Measurements from ENCODE around the gene ALPP. TPM values are rescaled to one million over a fixed set of nuclear protein-coding genes. Genes with fewer than 3 reads are reported as not detected.

The ALPP gene
- total RNA-seq, result not detected in 2 replicates

DNA sequence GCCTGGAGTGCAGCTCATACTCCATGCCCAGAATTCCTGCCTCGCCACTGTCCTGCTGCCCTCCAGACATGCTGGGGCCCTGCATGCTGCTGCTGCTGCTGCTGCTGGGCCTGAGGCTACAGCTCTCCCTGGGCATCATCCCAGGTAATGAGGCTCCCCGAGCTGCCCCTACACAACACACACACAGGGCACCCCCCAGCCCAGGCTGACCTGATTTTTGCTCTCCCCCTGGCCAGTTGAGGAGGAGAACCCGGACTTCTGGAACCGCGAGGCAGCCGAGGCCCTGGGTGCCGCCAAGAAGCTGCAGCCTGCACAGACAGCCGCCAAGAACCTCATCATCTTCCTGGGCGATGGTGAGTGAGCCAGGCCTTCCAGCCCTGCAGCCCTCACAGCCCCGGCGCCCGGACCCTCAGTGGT, at the start of gene ALPP:
ALPP (plus strand) TSS at position 17 of the 417 bp plus-strand sequence; CDS start at position 69, 52 bp downstream.

GRCh38 chr2:232406556-232407310, 28.2 kb downstream of the ALPP start, which contains the start of gene ALPG:
TSS of gene ALPG (plus strand) at chr2:232406844. CDS start at chr2:232406895, 51 bp downstream.

Other genes starting within 250 kb of the ALPP start
- not detected in 2 replicates for gene ALPG, start 28.1 kb downstream of the ALPP start, total RNA-seq
- not detected in 2 replicates for gene ALPI, start 77.4 kb downstream of the ALPP start, total RNA-seq
- gene ECEL1, start 109.1 kb downstream of the ALPP start, total RNA-seq, result not detected in 2 replicates
- not detected in 2 replicates for gene PRSS56, start 141.6 kb downstream of the ALPP start, total RNA-seq
- not detected in 2 replicates for gene CHRND, start 147.4 kb downstream of the ALPP start, total RNA-seq
- gene CHRNG, start 160.9 kb downstream of the ALPP start, total RNA-seq, result not detected in 2 replicates
- gene TIGD1, start 171.8 kb downstream of the ALPP start, total RNA-seq, result 0.97 and 2.4 TPM in 2 replicates
- gene EIF4E2, start 171.9 kb downstream of the ALPP start, total RNA-seq, result 103 TPM in 2 replicates

Measured in bladder microvascular endothelial cell (primary cell).